T-helper 17 cell (primary cell): ENCODE measurements around the gene PIEZO2. TPM values are rescaled to one million over a fixed set of nuclear protein-coding genes. Genes with fewer than 3 reads are reported as not detected.
"Not testable (repeated sequence)": the region's sequence is repeated elsewhere in the genome, so short reads cannot be mapped to it uniquely, and the experiment has no call there.

Source experiments
- ATAC-seq: fragments of 150-1000 bp; cut with Tn5 transposase; 2 replicates; pipeline ENCODE4 v1.10.0; 2021; ENCODE audit warnings: mild to moderate bottlenecking, moderate library complexity
- DNase-seq, 3 donors: peaks; one replicate each; pipeline versions ENCODE4 v3.0.0 to v3.0.0-alpha.2; 2020 to 2021
- H3K9me3 ChIP-seq: one replicate; pipeline ENCODE4 v1.7.0; 2013; ENCODE audit warnings: low read length, mild to moderate bottlenecking; ENCODE audit not compliant: control insufficient read depth, poor library complexity, severe bottlenecking
- H3K27ac Mint-ChIP-seq: one replicate; pipeline ENCODE4 v1.8.0; 2022; ENCODE audit warnings: mild to moderate bottlenecking, moderate library complexity, mixed read lengths
- H3K27me3 Mint-ChIP-seq: one replicate; pipeline ENCODE4 v1.8.0; 2022; ENCODE audit warnings: mixed read lengths
- H3K36me3 Mint-ChIP-seq: one replicate; pipeline ENCODE4 v1.8.0; 2022; ENCODE audit warnings: low read depth, mixed read lengths
- H3K4me1 Mint-ChIP-seq: one replicate; pipeline ENCODE4 v1.8.0; 2022; ENCODE audit warnings: mild to moderate bottlenecking, mixed read lengths
- H3K4me3 Mint-ChIP-seq: one replicate; pipeline ENCODE4 v1.8.0; 2022; ENCODE audit warnings: mild to moderate bottlenecking, moderate library complexity, mixed read lengths
- total RNA-seq, 4 donors: library from RNA in 2 of 4; stranded (reverse) in 2 of 4; gene quantifications; one replicate each; pipeline ENCODE4 v1.2.3 and lab custom pipeline; 2022 to 2026

PIEZO2 gene
- total RNA-seq = not detected
- 0 to 0.35 reads per million in 2 donors for total RNA-seq (lab: John Stamatoyannopoulos, UW)

DNA sequence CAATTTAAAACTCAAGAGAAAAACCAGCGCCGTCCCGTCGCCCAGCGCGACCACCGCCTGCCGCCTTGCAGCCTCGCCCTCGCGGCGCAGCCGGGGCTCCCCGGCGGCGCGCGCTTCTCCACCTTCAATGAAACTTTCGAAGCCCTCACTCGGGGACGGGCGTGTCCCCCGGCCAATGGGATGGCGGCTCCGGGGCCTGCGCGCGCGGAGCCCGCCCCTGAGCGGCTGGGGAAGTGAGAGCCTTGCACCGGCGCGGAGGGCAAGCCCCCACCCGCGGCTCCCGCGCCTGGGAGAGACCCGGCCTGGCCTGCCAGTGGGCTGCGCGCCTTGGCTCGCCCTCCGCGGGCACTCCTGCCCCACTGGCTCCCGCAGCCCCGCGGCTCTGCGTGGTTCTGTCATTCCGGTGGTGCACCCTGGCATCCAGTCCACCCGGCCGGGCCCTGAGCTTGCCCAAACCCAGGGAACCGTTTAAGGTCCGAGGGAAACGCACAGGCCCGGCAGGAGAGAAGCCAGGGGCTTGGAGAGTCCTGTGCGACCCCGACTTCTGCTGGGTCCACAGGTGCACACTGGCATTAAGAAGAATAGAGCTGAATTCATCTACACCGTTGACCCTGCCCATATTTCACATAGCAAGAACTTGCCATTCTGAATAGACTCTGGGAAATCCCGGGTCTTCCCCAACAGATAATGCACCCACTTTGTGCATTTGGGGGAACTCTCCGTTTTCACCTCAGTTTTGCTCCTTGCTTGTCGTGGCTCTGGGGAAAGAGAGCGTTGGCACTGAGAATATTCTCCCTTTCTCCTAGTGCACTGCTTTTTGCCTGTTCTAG lies at the start of gene PIEZO2:
TSS of gene PIEZO2 (minus strand) at position 129 of the 830 bp plus-strand sequence. CDS start 981 bp downstream, outside the sequence.
- Mint-ChIP-seq H3K27me3 (peaks cover 58% of the 10 kb centered on the region), H3K27ac (no peak within 1 kb of the TSS), H3K4me1 (peaks cover 2% of the 10 kb centered on the region), H3K36me3 (no peaks in the 10 kb centered on the region), H3K4me3 (no peak within 1 kb of the TSS)
- ATAC-seq (no peak), DNase-seq (no peak)
- H3K9me3 ChIP-seq = no peaks in the 10 kb centered on the region

GRCh38 chr18:11183637-11184036 lies 34.3 kb upstream of the PIEZO2 start:
- no peak overlapping the region for H3K27ac Mint-ChIP-seq
- no peaks in the 10 kb centered on the region for H3K36me3 Mint-ChIP-seq
- H3K4me3 Mint-ChIP-seq = no peak overlapping the region
- no peak for ATAC-seq
- H3K27me3 Mint-ChIP-seq = no peaks in the 10 kb centered on the region
- H3K4me1 Mint-ChIP-seq = peaks cover 2% of the 10 kb centered on the region
- no peaks in the 10 kb centered on the region for H3K9me3 ChIP-seq
- DNase-seq = no peak

- H3K27ac Mint-ChIP-seq, DNase-seq, H3K4me3 Mint-ChIP-seq, H3K4me1 Mint-ChIP-seq, H3K9me3 ChIP-seq, H3K36me3 Mint-ChIP-seq, H3K27me3 Mint-ChIP-seq, ATAC-seq: not testable (repeated sequence)
Observed at GRCh38 chr18:11181629-11182028, 32.3 kb upstream of the PIEZO2 start.

- no peak for ATAC-seq
Observed at GRCh38 chr18:11179959-11180519, 30.7 kb upstream of the PIEZO2 start.

GRCh38 chr18:11178951-11179549 lies 29.7 kb upstream of the PIEZO2 start:
- Mint-ChIP-seq H3K27me3 (peaks cover 9% of the 10 kb centered on the region), H3K4me3 (no peak overlapping the region), H3K36me3 (no peaks in the 10 kb centered on the region), H3K4me1 (no peaks in the 10 kb centered on the region), H3K27ac (no peak overlapping the region)
- H3K9me3 ChIP-seq = no peaks in the 10 kb centered on the region
- DNase-seq = no peak
- ATAC-seq = no peak

More at GRCh38 chr18:11179959-11180519, 30.7 kb upstream of the PIEZO2 start:
- Mint-ChIP-seq H3K27ac (no peak overlapping the region), H3K27me3 (peaks cover 9% of the 10 kb centered on the region), H3K4me1 (no peaks in the 10 kb centered on the region), H3K36me3 (no peaks in the 10 kb centered on the region), H3K4me3 (no peak overlapping the region)
- H3K9me3 ChIP-seq = no peaks in the 10 kb centered on the region
- no peak for DNase-seq

GRCh38 chr18:11177382-11177781 lies 28.0 kb upstream of the PIEZO2 start:
- no peak for ATAC-seq
- Mint-ChIP-seq H3K4me1 (no peaks in the 10 kb centered on the region), H3K4me3 (no peak overlapping the region), H3K36me3 (no peaks in the 10 kb centered on the region), H3K27me3 (peaks cover 9% of the 10 kb centered on the region), H3K27ac (no peak overlapping the region)
- H3K9me3 ChIP-seq = no peaks in the 10 kb centered on the region
- DNase-seq = no peak

GRCh38 chr18:11176481-11176881 lies 27.1 kb upstream of the PIEZO2 start:
- Mint-ChIP-seq H3K27me3 (peaks cover 9% of the 10 kb centered on the region), H3K36me3 (no peaks in the 10 kb centered on the region), H3K4me3 (no peak overlapping the region), H3K4me1 (no peaks in the 10 kb centered on the region), H3K27ac (no peak overlapping the region)
- DNase-seq (no peak), ATAC-seq (no peak)
- H3K9me3 ChIP-seq = no peaks in the 10 kb centered on the region

DNA sequence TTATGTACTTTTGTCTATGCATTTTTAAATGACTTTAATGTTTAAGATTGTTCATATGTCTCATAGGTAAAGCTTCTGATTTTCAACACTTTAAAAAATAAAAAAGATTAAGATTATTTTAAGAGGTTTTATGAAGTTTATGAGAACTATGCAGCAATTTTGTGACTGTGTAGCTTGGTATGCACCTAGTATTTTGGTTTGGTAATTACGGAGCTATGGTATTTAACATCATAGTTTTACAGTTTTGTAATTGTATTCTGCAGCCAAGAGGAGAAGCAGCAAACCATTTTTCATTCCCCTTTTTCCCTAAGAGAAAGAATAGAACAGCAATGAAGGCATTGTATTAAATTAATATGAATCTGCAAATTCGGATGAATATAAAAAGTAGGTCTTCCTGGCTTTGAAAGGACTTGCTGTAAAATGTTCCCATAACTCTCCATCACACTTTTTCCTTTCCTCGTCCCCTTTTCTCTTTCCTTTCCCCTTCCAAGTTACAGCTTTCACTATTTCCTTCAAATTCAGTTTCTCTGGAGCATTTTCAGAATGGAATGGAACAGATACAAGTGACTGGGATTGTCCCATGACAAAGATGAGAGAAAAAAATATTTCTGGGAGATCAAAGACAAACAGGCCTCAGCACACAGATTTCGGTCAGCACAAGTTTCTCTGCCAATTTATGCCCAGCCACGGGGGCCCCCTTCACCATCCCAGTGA lies 26.1 kb upstream of the PIEZO2 start:
- Mint-ChIP-seq H3K4me1 (no peaks in the 10 kb centered on the region), H3K36me3 (no peaks in the 10 kb centered on the region), H3K27me3 (peaks cover 9% of the 10 kb centered on the region), H3K4me3 (no peak overlapping the region), H3K27ac (no peak overlapping the region)
- H3K9me3 ChIP-seq = no peaks in the 10 kb centered on the region
- ATAC-seq = no peak
- DNase-seq = no peak

- not testable (repeated sequence) for H3K9me3 ChIP-seq, DNase-seq, H3K27me3 Mint-ChIP-seq, H3K4me3 Mint-ChIP-seq, H3K4me1 Mint-ChIP-seq, H3K27ac Mint-ChIP-seq, H3K36me3 Mint-ChIP-seq, ATAC-seq
Observed at GRCh38 chr18:11174179-11174578, 24.8 kb upstream of the PIEZO2 start.

DNA sequence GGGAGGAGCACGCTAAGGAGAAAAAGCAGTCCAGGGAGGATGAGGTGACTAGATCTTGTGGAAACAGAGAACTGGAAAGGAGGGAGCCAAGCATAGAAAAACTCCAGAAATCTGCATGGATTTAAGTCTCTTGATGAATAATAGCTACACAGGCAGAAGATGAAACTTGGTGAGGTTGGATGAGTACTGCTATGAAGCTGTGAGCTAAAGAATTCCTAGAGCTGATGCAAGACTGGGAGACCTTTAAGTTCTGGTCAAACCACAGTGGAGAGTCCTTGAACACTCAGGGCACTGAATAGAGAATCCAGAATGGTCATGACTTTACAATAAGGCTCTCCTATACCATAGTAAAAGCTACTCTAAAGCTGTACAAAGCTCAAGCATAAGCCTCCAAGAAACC lies 18.4 kb upstream of the PIEZO2 start:
- ATAC-seq (no peak), DNase-seq (no peak)
- no peaks in the 10 kb centered on the region for H3K9me3 ChIP-seq
- Mint-ChIP-seq H3K27ac (no peak overlapping the region), H3K4me3 (no peak overlapping the region), H3K36me3 (no peaks in the 10 kb centered on the region), H3K4me1 (no peaks in the 10 kb centered on the region), H3K27me3 (peaks cover 16% of the 10 kb centered on the region)

GRCh38 chr18:11165952-11166351 lies 16.6 kb upstream of the PIEZO2 start:
- Mint-ChIP-seq H3K27ac (no peak overlapping the region), H3K4me1 (no peaks in the 10 kb centered on the region), H3K36me3 (no peaks in the 10 kb centered on the region), H3K27me3 (peaks cover 18% of the 10 kb centered on the region), H3K4me3 (no peak overlapping the region)
- DNase-seq (no peak), ATAC-seq (no peak)
- no peaks in the 10 kb centered on the region for H3K9me3 ChIP-seq

- no peaks in the 10 kb centered on the region for H3K9me3 ChIP-seq
- no peak for DNase-seq
- Mint-ChIP-seq H3K4me3 (no peak overlapping the region), H3K36me3 (no peaks in the 10 kb centered on the region), H3K27ac (no peak overlapping the region), H3K27me3 (peaks cover 26% of the 10 kb centered on the region), H3K4me1 (no peaks in the 10 kb centered on the region)
- ATAC-seq = no peak
Observed at GRCh38 chr18:11165138-11165537, 15.8 kb upstream of the PIEZO2 start.

DNA sequence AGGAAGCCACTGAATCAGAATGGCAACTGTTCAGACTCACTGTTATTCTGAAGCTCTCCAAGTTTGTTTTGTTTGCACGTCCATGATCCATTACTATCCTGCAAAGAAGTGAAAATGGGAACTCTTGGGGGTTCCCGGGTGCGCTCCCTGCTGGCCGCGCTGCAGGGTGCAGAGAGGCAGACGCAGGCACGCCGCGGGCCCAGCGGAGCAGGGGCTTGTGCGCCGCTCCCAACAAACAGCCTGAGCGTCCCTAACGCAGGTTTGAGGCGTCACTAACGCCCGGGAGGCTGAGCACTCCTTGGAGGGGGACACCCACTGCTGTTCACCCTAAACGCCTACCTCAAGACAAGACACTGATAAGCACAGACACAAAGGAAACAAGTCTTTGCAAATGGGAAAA lies 14.3 kb upstream of the PIEZO2 start:
- DNase-seq (no peak), ATAC-seq (no peak)
- H3K27ac Mint-ChIP-seq = no peak overlapping the region
- peaks cover 36% of the 10 kb centered on the region for H3K27me3 Mint-ChIP-seq
- H3K9me3 ChIP-seq = no peaks in the 10 kb centered on the region
- H3K4me1 Mint-ChIP-seq = no peaks in the 10 kb centered on the region
- H3K4me3 Mint-ChIP-seq = no peak overlapping the region
- H3K36me3 Mint-ChIP-seq = no peaks in the 10 kb centered on the region
